Midbrain (tissue), 1 donor: Measurements from ENCODE around the gene DDX3X.
"Not testable (repeated sequence)": the region's sequence is repeated elsewhere in the genome, so short reads cannot be mapped to it uniquely, and the experiment has no call there.

Experiments used
- DNase-seq: peaks from one replicate; lab custom pipeline; 2025; lab: John Stamatoyannopoulos, UW

The DDX3X gene

GRCh38 chrX:41329101-41329500 is 4.9 kb upstream of the DDX3X start:
- no peak for DNase-seq

GRCh38 chrX:41332005-41332404 is 2.0 kb upstream of the DDX3X start:
- DNase-seq = peak; percentile 26

DNA sequence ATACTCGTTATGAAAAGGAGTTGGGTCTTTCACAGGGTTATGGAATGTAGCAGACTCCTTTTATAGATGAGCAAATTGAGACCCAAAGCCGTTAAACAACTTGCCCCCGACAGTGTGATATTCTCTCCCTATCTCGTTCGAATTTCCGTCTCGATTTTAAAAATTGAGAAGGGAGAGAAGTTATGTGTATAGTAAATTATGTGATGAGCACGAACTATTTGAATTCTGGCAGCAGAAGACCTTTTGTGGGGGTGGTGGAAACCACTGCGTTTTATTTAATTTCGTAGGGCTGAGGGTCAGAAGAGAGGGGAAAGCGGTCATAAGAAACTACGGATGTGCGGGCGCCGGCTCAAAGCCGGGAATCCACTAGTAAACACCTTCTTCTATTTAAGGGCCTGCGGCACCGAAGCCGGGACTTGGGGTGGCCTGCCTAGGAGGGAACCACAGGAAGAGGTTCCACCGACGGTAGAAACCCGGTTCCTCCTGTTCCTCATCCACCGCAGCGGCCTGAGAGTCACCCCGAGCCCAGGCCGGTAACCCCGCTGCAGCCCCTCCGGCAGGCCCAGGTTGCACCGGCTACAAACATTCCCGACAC is 1.5 kb upstream of the DDX3X start:
- peak; percentile 48 for DNase-seq

GRCh38 chrX:41333003-41333743 is 789 bp upstream of the DDX3X start:
- peak; percentile 87 for DNase-seq

DNA sequence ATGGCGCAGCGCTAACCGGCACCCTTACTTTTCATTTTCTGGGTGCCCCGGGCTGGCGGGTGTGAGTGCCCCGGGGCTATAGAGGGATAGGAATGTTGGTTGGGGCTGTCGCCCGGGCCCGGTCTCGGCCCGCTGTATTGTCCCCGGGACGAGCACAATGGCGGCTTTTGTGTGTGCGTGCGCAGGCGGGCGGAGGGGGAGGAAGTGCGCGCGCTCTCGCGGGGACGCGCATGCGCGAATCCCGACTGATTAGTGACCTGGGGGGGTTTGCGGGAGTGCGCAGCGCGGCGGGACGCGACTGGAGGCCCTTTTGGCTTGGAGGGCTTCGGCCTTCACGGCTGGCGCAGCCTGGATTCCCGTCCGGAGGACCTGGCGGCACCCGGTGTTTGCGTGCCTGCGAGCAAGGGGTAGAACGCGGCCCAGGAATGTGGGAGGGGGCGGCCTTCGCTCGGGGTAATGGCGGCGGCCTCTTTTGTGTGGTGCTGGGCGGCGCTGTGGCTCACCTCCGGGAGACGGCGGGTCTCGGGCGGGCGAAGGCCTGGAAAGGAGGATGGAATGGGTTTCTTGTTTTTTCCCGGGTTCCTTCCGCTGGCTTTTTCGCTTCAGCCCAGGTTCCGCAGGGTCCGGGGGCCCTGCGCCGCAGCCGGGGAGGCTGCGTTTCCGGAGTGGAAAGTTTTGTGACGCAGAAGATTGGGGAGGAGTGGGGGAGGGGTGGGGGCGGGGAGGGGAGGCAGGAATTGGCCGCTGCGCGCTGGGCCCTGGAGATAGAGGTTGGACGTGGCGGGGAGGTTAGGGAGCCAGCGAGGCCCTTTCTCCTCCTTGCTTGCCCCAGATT is 618 bp downstream of the DDX3X start:
- peak; percentile 92 for DNase-seq

- DNase-seq = peak; percentile 37
Observed at GRCh38 chrX:41335198-41335957, 1.4 kb downstream of the DDX3X start.

- DNase-seq = no peak
Observed at GRCh38 chrX:41335958-41336331, 2.0 kb downstream of the DDX3X start.

DNA sequence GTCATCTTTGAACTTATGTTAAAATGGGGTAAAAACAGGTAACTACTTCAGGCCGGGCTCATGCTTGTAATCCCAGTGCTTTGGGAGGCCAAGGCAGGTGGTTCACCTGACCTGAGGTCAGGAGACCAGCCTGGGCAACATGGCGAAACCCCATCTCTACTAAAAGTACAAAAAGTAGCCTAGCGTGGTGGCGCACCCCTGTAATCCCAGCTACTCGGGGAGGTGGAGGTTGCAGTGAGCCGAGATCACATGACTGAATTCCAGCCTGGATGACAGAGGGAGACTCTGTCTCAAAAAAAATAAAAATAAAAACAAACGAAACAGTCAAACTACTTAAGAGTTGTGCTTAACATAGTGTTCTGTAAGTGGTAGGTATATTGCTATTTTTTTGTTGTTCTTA is 2.5 kb downstream of the DDX3X start:
- DNase-seq = no peak

GRCh38 chrX:41337140-41337539 is 3.2 kb downstream of the DDX3X start:
- no peak for DNase-seq

GRCh38 chrX:41338436-41338835 is 4.5 kb downstream of the DDX3X start:
- DNase-seq = no peak

DNA sequence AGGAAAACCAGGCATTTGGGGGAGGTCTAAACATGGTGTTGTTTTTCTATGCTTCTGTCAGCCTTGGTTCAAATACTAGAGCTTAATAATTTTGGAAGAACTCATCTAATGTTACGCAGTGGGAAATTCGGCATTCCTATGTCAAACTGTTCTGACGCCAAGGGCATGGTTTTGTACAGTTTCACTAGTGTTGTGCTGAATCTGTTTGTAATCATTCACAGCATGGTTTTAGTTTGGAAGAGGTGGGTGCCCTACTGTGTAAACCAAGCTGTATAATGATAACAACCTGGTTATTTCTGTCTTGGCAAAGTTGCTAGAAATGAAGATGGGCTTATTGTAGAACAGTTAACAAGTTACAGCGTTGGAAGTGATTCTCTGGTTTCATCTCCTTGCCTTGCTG is 5.2 kb downstream of the DDX3X start:
- no peak for DNase-seq

DNA sequence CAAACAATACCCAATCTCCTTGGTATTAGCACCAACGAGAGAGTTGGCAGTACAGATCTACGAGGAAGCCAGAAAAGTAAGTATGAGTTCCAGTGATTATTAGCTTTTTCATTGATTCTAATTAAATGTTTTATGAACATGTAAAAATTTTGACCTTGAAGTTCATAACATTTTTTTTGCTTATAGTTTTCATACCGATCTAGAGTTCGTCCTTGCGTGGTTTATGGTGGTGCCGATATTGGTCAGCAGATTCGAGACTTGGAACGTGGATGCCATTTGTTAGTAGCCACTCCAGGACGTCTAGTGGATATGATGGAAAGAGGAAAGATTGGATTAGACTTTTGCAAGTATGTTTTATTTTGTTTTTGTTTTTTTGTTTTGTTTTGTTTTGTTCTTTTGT is 10.1 kb downstream of the DDX3X start:
- no peak for DNase-seq

GRCh38 chrX:41347186-41347585 is 13.2 kb downstream of the DDX3X start:
- DNase-seq = no peak

DNA sequence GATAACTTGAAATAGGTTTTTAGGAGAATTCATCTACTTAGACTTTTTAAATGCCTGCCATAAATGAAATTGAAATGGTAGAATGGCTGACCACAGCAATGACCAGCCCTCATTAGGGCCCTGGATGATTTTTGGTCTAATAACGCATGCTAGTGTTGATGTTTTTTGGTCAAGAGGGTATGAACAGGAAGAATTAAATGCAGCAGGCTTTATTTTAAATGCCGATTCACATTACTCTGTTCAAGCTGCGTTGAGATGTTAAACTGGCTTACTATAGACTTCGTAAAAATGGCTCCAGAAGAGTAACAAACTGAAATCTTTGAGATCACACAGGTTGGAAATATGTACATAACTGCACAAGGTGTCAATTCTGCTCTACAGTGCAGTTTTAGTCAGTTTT is 14.6 kb downstream of the DDX3X start:
- DNase-seq = no peak

GRCh38 chrX:41350150-41350975 is 16.4 kb downstream of the DDX3X start:
- no peak for DNase-seq

DNA sequence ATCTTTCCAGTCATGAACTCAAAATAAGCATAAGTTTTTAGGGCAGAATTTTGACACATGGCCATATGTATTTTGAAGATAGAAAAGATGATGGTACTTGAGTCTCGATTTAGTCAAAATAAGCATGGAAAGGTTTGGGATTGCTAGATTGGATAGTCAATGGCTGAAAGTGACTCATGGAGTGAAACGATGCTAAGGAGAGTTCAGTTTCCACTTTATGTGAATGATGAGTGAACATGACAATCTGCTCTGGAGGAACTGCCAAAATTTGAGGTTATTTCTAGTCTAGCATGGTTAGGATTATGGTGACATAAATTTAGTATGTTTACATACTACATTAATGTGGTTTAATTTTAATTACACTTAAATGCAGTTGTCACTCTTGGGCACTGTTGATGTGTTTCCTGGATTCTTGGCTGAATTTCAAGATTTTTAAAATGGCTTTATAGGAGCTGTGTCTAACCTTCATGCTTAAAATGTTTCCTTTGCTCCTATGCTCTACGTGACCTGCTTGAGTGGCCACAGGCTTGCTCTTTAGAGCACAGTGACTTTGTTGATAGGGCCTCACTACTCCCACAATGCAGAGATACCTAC is 17.1 kb downstream of the DDX3X start:
- DNase-seq = no peak

DNA sequence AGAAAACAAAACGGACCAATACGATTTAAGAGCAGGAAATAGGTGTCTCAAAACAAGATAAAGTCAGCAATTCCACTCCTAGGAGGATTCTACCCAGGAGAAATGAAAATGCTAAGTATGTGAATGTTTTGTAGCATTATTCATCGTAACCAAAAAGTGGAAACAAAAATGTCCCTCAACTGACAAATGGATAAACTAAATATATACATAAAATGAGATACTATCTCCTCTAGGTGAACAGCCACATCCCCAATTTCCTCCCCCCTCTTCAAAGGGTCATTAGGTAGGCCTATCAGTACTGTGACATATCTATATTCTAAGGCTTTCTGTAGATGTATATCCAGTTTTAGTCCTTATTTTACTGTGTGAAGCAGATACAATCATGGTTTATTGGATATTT is 18.0 kb downstream of the DDX3X start:
- no peak for DNase-seq

DNA sequence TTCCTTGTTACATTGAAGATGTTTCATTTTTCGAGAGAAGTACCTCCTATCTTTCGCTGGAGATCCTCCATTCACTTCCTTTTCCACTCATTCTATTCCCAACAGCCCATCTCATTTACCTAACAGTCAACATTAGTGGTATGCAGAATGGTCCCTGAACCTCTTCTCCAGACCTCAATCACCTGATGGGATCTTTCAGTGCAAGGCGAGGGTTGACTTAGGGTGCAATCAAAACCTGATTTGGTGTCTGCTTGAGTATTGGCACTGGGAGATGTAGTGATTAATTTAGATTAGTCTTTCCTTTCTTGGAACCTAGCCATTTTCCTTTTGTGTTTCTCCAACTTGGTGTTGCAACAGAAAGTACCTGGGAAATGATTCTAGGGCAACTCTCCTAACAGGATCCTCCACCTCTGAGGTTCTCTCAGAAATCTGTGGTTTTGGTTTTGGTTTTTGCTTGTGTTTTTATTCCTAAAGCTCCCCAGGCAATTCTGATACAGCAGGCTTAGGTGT is 18.4 kb downstream of the DDX3X start:
- DNase-seq = no peak

- DNase-seq = no peak
Observed at GRCh38 chrX:41353985-41354384, 20.0 kb downstream of the DDX3X start.

DNA sequence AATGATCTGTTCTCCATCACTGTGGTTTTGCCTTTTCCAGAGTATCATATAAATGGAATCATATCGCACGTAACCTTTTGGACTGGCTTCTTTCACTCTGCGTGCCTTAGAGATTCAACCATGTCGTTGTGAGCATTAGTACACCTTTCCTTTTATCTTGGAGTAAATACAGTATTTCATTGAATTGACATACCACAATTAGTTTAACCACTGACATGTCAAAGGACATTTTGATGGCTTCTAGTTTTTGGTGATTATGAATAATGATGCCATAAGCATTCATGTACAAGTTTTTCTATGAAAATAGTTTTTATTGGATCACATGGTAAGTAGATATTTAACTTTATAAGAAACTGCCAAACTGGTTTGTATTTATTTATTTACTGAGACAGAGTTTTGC is 35.2 kb downstream of the DDX3X start:
- DNase-seq = no peak

DNA sequence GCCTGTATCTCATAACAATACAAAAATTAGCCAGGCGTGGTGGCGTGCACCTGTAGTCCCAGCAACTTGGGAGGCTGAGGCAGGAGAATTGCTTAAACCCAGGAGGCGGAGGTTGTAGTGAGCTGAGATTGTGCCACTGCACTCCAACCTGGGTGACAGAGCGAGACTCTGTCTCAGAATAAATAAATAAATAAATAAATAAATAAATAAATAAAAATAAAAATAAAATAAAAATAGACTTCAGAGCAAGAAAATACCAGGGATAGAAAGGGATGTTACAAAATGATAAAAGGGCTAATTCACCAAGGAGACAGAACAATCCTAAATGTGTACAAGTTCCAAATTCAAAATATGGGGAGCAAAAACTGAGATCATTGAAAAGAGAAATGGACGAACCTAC is 37.6 kb downstream of the DDX3X start:
- not testable (repeated sequence) for DNase-seq
